ENCODE measurements around the gene HDAC4.

DNA sequence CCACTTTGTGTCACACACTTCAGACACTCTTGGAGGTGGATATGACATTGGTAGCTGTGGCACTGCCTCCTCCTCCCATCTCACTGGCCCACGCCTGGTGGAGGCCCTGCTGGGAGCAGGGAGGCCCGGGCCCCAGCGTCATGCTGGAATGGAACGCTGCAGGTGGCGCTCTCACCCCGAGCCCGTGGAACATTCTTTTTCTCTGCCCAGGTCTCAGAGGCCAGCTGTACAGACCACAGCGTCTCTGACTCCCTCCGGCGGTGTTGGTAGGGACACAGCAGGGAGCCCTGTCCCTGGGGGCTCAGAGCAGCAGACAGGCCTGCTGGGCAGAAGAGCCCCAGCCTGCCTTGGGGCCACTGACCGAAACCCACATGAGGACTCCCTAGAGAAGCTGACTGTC, 334.9 kb downstream of the HDAC4 start:
- TF ChIP-seq CTCF (IDR thresholded peaks at IDR 0.05) (no peak), POLR2AphosphoS5 (IDR thresholded peaks at IDR 0.05; ENCODE audit: insufficient read depth in 1 of 2, low read depth in 1 of 2) (no peak)
